Fibroblast of the aortic adventitia (primary cell): ENCODE data around the gene PIGM. TPM values are rescaled to one million over a fixed set of nuclear protein-coding genes. Genes with fewer than 3 reads are reported as not detected.
A peak's percentile ranks its signal among the peaks of the same experiment; 100 is the strongest.

Source experiments
- DNase-seq: peaks from one replicate; pipeline ENCODE4 v3.0.0-alpha.2; 2010; ENCODE audit warnings: low read depth
- H3K4me3 ChIP-seq: 2 replicates; pipeline ENCODE4 v1.5.1; 2011; ENCODE audit warnings: low read depth, mild to moderate bottlenecking, control low read depth, low read length, moderate library complexity
- CTCF ChIP-seq: IDR thresholded peaks from 2 replicates; pipeline ENCODE4 v1.5.1; 2011; ENCODE audit warnings: mild to moderate bottlenecking, low read length, control low read depth, inconsistent platforms; ENCODE audit not compliant: insufficient read depth
- total RNA-seq: library from RNA; depleted of rRNA; stranded (reverse); fragments of >200 nt; gene quantifications from 2 replicates; pipeline ENCODE4 v1.2.3, GENCODE V29; 2012; ENCODE audit warnings: low replicate concordance

The PIGM gene
- total RNA-seq, 1 donor = 7.7 TPM

GRCh38 chr1:160004001-160004400 lies 27.8 kb downstream of the PIGM start:
- no peak for TF ChIP-seq CTCF
- DNase-seq = no peak
- no peak overlapping the region for H3K4me3 ChIP-seq

- H3K4me3 ChIP-seq = no peak overlapping the region
- no peak for DNase-seq
- no peak for TF ChIP-seq CTCF
Measured at GRCh38 chr1:160001440-160001839, 30.4 kb downstream of the PIGM start.

- DNase-seq = peak; percentile 43
- no peak for TF ChIP-seq CTCF
- no peak overlapping the region for H3K4me3 ChIP-seq
Measured at GRCh38 chr1:159999204-159999603, 32.6 kb downstream of the PIGM start.

- H3K4me3 ChIP-seq = no peak overlapping the region
- peak; percentile 95 for DNase-seq
- no peak for TF ChIP-seq CTCF
Measured at GRCh38 chr1:159996653-159997052, 35.1 kb downstream of the PIGM start.

GRCh38 chr1:159994896-159995295 lies 36.9 kb downstream of the PIGM start:
- TF ChIP-seq CTCF = no peak
- no peak overlapping the region for H3K4me3 ChIP-seq
- DNase-seq = peak; percentile 85

GRCh38 chr1:159993911-159994310 lies 37.9 kb downstream of the PIGM start:
- H3K4me3 ChIP-seq = no peak overlapping the region
- DNase-seq = no peak
- TF ChIP-seq CTCF = no peak

GRCh38 chr1:159992161-159992560 lies 39.6 kb downstream of the PIGM start:
- TF ChIP-seq CTCF = no peak
- DNase-seq = no peak
- no peak overlapping the region for H3K4me3 ChIP-seq
